GM19324 (cell line): Measurements from ENCODE around the gene ZDHHC3.
"Not testable (repeated sequence)": the region's sequence is repeated elsewhere in the genome, so short reads cannot be mapped to it uniquely, and the experiment has no call there.

ENCODE experiments used
- ATAC-seq: cut with Tn5 transposase; IDR thresholded peaks from one replicate; pipeline ENCODE4 v1.9.1; 2021; ENCODE audit warnings: mild to moderate bottlenecking, moderate library complexity; ENCODE audit not compliant: unreplicated experiment, low FRiP score

The ZDHHC3 gene

DNA sequence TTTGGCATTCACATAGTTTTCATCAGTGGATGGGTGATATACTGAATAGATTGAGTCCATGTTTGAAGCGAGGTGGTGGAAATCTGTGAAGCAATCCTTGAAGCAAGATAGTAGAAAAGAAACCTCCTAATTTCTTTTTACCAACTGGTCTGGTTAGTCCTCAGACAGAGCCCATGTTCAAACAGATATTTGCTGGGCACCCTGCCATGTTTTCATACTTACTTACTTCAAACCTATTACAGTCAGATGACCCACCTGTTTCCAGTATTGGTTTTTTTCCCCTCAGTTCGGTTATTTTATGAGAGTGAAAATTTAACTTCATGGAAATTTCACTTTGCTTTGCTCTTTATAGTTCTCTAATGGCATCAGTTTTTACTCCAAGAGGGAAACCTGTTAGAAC, 23.8 kb upstream of the ZDHHC3 start:
- no peak for ATAC-seq

DNA sequence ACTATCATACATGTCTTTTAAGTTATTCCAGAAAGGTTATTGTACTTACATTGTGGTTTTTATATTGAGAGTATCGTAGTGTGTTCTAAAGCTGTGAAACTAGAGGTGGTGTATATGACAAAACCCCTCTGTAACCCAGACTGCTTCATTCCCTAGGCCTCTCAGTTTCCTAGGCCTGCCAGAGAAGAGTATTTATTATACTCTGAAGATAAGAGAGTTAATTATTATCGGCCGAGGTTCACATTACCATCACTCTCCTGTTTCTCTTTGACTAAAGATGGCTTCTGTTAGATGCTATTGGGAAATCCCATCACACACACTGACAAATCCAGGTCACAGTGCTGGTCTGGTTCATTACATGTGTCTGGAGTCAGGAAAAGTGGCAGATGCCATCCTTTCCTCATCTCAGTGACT, 20.6 kb upstream of the ZDHHC3 start:
- ATAC-seq: no peak

DNA sequence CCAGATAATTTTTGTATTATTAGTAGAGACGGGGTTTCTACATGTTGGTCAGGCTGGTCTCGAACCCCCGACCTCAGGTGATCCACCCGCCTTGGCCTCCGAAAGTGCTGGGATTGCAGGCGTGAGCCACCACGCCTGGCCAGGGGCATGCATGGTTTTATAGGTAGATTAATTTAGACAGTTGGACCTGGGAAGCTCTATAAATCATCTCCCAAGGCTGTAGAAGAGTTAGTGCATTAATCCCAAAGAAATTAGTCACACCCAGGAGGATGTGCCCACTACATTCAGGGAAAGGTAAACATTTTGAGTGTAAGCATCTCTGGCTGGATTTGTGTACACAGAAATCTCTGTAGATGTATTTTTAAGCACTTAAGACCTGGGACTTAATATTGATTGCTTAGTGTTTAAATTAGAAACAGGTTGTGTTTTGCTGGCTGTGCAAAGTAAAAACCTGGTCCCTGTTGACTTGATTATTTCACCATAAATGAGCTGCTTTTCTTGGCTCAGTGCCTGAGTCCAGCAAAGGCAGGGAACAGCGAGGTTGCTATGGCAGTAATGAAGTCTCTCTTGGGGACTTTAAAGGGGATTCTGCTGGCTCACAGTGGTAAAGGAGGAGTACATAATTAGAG, 19.3 kb upstream of the ZDHHC3 start:
- ATAC-seq: no peak

DNA sequence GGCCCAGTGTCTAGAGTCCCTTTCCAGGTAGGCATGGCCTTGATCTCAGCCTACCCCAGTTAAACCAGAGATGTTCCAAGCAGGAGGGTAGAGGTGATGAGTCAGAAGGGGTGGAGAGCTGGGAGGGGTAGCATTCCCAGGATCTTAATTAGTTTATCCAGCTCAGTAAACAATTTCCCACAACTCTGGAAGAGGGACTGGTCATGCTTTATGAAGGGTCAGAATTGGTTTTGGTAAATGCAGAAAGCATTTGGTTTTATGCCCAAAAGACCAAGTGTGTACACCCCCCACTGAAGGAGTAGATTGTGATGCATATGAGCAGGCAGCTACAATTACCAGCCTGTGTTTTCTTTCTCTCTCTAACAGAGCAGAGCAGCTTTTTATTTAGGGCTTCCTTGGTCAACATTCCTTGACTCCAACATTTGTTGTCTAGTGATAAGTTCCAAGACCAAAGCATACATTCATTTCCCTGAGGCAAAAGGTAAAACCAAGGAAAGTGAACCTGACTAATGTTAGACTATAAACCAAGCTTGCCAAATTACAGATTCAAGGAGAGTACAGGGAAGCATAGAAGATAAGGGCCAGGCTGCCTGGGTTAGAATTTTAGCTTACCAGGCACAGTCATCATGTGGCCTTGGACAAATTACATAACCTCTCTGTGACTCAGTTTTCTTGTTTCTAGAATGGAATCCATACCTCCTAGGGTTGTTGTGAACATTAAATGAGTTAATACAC, 17.7 kb upstream of the ZDHHC3 start:
- no peak for ATAC-seq

- ATAC-seq: no peak
Observed at GRCh38 chr3:44992555-44993470, 16.8 kb upstream of the ZDHHC3 start.

DNA sequence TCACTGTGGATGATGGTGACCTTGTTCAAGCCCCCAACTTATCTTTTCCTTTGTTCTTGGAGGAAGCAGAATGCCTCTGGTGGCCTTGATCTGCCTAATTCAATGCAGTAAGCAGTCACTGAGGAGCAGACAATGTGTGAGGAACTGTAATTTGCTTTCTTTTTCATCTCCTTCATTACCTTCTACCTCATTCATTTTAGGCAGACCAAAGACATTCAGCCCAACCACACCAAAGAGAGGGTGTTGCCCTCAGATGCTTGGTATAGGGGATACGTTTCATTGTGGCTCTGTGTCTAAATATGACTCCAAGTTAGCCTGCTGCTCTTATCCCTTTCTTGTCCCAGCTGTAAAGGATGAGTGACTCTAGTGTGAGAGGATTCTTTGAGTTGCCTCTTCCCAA, 15.4 kb upstream of the ZDHHC3 start:
- ATAC-seq: no peak

GRCh38 chr3:44989636-44990373, 13.8 kb upstream of the ZDHHC3 start:
- ATAC-seq: no peak

DNA sequence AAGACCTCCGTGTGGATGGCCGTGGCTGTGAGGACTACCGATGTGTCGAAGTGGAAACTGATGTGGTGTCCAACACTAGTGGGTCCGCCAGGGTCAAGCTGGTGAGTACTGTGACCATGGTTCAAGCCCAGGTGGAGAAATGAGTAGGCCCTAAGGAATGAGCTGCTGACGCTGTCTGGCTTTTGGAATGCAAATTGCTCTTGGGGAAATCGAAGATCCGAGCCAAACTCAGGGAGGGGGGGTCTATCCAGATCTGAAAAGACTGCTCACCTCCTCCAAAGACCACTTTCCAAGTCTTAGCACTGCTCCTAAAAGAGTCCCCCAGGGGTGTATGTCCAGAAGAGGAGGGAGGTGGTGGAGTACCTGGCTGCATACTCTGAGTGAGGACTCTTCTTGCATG, 13.2 kb upstream of the ZDHHC3 start:
- ATAC-seq: no peak

GRCh38 chr3:44988073-44988472, 12.1 kb upstream of the ZDHHC3 start:
- ATAC-seq: no peak

DNA sequence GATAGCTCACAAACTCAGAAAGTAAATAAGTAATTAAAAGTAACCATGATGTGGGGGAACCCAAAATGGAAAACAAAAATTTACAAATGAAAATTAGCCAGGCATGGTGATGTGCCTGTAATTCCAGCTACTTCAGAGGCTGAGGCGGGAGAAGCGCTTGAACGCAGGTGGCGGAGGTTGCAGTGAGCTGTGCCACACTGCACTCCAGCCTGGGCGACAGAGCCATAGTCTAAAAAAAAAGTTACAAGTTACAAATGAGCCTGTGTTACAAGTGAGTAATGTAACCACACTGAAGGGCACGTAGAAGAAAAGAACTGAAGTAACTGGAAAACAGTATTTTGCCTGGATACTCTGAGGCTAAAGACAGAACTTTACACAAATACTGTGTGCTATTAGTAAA, 11.4 kb upstream of the ZDHHC3 start:
- ATAC-seq: no peak

DNA sequence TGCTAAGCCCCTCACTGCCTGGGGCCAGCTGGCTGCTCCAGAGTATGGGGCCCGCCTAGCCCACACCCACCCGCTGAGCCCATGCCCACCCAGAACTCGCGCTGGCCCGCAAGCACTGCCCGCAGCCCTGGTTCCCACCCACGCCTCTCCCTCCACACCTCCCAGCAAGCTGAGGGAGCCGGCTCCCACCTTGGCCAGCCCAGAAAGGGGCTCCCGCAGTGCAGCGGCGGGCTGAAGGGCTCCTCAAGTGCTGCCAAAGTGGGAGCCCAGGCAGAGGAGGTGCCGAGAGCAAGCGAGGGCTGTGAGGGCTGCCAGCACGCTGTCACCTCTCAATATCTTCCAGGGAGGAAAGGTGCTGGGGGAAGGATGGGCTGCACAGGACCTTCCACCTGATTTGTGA, 10.4 kb upstream of the ZDHHC3 start:
- not testable (repeated sequence) for ATAC-seq

DNA sequence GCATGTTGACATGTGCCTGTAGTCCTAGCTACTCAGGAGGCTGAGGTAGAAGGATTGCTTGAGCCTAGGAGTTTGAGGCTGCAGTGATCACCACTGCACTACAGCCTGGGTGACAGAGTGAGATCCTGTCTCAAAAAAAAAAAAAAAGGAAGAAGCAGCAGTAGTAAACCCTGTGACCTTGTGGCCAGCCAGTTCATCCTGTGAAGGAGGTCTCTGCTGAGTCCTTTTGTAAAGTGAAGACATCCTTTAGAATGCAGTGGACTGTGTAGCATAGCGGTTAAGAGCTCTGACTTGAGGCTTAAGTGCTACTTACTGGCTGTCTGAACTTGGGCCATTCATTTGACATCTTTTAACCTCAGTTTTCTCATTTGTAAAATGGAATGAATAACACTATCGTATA, 8.4 kb upstream of the ZDHHC3 start:
- no peak for ATAC-seq

- no peak for ATAC-seq
Observed at GRCh38 chr3:44983484-44983941, 7.5 kb upstream of the ZDHHC3 start.

DNA sequence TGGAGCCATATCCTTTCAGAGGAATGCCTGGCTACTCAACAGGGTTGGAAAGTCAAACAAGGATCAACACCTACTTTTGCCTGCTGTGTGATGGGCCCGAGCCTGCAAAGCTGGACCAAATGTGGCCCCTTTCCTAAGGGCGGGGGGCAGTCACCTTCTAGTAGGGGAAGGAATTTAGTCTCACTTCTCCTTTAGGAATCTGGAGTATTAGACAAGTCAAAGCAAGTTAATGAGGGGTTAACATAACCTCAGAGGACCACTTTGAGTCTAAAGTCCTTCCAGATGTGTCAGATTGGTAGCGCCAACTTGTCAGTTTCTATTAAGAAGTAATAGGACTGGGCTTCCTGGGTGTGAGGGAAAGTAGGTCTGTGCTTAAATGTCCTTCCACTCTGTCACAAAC, 6.8 kb upstream of the ZDHHC3 start:
- ATAC-seq: no peak

GRCh38 chr3:44981751-44982150, 5.8 kb upstream of the ZDHHC3 start:
- no peak for ATAC-seq

DNA sequence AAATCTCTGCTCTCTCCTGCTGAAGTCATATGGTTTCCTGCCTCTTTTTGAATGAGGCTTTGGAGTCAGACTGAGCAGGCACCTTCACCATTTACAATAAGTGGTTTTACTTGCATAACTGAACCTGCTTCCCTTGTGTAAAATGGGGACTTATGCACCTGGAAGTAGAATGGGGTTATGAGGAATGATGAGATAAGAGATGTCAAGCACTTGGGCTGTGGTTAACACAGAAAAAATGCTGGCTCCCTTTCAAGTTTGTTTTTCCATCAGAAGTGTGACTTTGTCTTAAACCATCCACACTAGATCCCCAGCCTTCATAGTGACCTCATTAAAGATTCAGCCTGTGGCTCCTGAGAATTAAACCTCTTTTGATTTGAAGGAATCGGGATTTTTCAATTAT, 5.2 kb upstream of the ZDHHC3 start:
- no peak for ATAC-seq

- no peak for ATAC-seq
Observed at GRCh38 chr3:44974416-44974815, 1.6 kb downstream of the ZDHHC3 start.

DNA sequence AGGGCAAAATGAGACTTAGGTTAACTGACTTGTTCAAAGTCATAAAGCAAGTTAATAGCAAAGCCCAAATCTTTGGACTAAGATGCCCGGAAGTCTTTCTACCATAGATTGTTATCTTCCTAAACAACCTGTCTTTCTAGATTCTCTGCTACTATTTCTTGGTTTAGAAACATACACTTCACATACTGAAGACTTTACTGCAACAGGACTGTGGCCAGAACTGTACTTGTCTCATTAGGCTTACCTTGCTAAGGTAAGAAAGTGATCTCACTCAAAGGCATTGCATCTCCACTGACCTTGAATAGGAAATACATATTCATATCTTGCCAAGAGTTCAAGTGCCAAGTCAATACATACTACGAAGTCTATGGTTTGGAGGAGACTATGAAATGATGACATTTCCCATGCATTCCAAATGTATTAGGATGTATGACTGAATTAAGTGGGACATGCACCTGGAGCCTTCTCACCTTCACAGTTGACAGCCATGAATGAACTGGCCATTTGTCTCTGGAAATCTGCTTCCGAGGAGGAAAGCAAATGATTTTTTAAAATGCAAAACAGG, 5.0 kb downstream of the ZDHHC3 start:
- ATAC-seq: no peak

- ATAC-seq: no peak
Observed at GRCh38 chr3:44969828-44970179, 6.2 kb downstream of the ZDHHC3 start.

DNA sequence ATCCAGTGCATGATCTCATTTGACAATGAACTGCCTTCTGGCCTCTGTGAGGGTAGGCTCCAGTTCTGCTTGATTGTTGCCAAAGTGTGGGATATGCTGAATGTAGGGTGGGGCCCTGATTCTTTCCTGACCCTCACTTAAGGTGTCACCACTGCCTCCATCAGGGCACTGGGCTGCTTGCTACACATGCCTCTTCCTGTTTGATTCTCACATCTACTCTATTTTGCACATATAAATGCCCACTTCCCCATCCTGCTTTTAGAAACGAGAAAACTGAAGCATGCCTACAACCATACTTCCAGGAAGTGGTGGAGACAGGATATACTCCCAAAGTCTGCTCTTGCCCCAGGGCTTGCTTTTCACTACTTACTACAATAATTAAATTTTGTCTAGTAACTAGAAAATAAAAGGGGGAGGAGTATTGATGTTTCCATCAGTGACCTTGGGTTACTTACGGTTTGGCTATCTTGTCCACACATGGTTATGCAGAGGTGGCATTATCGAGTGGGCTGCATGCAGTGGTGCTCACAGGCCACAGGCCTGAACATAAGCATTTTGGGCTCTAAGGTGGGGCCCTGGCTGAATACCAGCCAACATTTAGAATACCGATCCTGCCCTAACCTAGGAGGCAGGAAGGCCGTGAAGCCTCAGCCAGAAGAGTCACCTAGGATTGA, 6.7 kb downstream of the ZDHHC3 start:
- ATAC-seq: no peak
